Stimulated activated CD8-positive, alpha-beta memory T cell treated with anti-CD3 and anti-CD28 coated beads, Interleukin-7, amount 100 ng/mL, for 24 hours (primary cell): ENCODE data around the gene PCDHGA3.
"Not testable (repeated sequence)": the region's sequence is repeated elsewhere in the genome, so short reads cannot be mapped to it uniquely, and the experiment has no call there.

Source experiments
- DNase-seq: peaks from one replicate; pipeline ENCODE4 v3.0.0-alpha.2; 2020; ENCODE audit warnings: low read depth

Gene PCDHGA3

DNA sequence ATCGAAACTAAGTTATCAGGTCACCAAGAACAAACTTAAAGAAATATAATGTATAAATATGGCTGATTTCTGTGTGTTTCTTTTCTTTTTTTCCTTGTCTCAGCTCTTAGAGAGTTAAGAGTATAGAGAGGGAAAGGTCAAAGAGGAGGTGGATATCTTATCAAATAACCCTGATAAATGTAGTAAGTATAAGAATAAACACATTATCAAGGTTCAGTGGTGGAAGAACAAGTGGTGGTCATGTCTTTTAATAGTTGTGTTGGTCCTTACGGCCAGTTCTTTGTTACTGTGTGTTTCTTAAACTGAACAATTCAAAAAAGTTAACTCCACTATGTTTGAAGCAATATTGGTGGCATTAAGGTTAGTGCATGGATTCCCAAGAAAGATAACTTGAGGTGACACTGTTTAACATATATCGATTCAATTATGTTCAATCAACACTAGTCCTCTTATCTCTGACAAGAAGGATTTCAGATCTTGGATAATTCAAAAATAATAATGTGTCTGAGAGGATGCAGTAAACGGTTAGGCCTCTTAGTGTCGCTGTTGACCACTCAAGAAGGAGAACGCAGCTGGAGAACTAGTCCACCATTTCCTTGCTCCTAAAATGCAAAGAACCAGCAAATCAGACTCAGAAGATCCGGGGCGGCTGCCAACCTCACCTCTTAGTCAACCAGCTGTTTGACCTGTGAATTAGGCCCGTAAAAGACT is at the start of gene PCDHGA3:
PCDHGA3 (plus strand) TSS at position 588 of the 711 bp plus-strand sequence. CDS start 205 bp downstream, outside the sequence.
- no peak for DNase-seq

DNA sequence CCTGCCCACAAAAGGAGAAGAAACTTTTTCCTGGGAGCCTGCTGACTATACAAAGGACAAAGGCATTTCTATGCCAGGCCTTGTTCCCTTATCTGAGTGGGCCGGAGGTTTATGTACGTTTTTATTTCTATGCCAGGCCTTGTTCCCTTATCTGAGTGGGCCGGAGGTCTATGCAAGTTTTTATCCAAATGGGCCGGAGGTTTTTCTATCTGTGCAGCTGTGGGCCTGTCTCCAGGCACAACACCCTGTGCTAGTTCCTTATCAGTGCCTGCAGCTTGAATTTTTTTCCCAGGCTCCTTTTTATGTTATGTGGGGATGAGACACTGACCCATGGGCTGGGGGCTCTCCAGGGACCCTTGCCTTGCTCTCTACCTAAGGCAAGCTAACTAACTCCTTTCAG is 45.3 kb upstream of the PCDHGA3 start:
- DNase-seq: no peak

DNA sequence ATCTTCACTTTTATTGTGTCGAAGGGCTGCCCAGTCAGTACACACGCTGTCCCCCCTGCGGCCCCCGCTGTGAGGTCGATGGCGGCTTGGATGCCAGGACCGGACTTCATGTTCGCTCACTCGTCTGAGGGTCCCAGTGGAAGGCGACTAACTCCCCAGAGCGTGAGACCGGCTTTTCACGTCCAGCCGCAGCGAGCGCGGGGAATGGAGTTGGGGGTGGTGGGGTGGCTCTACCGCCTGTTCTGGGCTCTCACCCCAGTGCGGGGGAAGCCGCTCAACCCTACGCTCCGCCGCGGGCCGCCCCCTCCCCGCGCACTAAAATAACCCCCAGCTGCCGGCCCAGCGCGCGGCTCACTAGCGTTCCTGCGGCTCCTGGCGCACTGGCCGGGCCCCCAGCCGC is 39.9 kb upstream of the PCDHGA3 start, which contains the start of gene SLC25A2:
SLC25A2 (minus strand) TSS at position 294 of the 400 bp plus-strand sequence; CDS start at position 110, 184 bp downstream.
- no peak for DNase-seq

DNA sequence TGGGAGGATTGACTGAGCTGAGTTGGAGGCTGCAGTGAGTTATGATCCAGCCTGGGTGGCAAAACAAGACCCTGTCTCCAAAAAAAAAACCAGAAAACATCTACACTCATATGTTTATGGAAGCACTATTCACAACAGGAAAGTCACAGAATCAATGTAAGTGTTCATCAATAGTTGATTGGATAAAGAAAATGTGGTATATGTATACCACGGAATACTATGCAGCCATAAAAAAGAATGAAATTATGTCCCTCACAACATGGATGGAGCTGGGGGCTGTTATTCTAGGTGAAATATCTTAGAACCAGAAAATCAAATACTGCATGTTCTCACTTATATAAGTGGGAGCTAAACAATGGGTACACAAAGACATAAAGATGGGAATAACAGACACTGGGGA is 37.0 kb upstream of the PCDHGA3 start:
- no peak for DNase-seq

DNA sequence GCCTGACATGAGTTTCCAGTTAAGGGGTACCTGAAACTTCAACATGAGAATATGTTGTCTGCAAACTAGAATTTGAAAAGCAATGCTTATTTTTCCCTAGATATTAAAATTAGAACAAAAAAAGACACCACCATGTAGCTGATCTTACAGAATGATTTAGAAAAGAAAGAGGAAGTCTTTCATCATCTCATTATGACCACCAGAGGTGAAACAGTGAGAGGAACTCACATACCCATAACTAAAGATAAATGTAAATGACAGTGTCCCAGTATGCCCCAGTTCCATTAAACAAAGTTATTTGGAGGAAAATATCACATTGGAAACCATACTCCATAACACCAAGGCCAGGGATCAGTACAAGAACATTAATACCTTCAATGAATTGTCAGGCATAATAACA is 29.9 kb upstream of the PCDHGA3 start:
- DNase-seq: no peak

DNA sequence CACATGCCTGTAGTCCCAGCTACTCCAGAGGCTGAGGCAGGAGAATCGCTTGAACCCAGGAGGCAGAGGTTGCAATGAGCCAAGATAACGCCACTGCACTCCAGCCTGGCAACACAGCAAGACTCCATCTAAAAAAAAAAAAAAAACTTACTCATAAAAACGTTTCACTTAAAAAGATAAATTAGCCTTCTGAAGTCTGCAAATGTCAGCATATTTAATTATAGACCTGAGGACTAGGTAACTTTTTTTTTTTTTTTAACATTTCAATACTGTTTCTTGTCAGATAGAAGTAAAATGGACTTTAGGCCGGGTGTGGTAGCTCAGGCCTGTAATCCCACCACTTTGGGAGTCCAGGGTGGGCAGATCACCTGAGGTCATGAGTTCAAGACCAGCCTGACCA is 26.7 kb upstream of the PCDHGA3 start:
- DNase-seq: not testable (repeated sequence)

DNA sequence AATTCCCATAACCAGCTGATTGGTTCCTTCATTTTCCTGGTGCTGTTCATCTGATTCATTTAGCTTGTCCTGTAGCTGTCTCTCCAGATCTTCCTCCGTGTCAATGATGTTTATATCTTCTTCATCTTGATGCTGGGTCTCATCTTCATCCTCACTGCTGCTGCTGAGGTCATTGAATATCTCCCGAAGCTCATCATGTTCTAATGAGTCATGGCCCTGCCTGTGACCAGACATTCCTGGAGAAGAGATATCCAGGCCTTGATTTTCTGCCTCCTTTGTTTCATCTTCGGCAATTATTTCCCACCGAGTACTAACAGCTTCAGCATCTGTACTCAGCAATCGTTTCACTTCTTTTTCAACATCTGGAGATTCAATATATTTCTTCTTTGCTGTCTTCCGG is 24.4 kb upstream of the PCDHGA3 start:
- DNase-seq: no peak

DNA sequence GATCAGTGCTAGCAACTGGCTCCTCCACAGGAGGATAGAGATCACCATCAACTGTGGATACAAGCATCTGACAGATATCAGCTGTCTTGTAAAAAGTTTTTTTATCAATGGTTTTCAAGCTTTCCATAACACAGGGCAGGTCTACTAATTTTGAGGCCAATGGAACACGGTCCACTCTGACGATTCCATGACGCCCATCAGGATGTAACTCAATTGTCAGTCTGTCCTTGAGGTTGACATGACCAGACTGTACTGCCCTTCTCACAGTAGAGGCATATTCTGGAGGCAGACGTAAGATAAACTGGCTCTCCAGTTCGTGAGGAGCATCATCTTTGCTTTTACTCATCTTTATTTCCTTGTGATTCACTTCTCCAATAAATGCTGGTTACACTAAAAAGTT is 23.9 kb upstream of the PCDHGA3 start:
- DNase-seq: no peak

DNA sequence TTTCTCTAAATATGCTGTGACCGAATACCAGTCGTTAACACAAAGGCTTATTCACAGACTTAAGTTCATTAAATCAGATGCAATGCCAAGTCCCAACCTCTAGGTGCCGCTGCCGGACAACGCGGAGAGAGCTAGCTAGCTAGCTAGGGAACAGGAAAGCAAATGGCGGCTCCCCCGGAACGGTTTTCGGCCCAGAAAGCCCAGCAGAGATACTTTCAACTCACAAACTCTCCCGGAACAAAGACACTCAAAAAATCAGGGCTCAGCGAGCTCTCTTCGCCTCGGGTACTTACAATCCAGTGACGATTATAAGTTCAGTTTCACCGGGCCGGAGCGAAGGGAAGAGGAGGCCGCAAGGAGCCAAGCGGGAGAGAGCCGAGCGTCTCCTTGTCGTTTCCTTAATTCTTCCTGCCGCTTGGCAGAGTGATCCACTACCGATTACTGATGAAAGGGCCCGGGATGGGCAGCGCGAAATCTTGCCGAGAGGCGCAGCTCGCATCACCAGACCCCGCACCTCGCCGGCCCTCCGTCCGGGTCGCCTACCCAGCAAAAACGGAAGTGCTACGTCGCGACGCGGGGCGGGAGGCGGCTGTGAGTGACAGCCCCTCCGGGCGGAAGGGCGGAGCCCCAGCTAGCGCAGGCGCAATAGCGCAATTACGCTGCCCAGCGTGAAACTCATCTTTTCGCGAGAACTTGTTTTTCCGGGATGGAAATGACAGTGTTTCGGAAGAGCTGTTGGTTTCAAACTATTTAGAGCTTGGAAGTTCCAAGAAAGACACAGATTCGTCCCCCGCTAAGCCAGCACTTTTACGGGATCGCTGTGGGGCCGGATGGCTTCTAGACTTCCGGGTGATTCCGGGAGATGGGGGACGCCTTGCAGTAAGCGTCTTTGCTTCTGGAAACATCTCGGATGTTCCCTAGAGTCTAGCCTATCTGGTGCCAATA is 23.1 kb upstream of the PCDHGA3 start, which contains the start of gene TAF7:
TAF7 (minus strand) TSS at position 560 of the 945 bp plus-strand sequence. CDS start 740 bp downstream, outside the sequence.
- peak; percentile 80 for DNase-seq

DNA sequence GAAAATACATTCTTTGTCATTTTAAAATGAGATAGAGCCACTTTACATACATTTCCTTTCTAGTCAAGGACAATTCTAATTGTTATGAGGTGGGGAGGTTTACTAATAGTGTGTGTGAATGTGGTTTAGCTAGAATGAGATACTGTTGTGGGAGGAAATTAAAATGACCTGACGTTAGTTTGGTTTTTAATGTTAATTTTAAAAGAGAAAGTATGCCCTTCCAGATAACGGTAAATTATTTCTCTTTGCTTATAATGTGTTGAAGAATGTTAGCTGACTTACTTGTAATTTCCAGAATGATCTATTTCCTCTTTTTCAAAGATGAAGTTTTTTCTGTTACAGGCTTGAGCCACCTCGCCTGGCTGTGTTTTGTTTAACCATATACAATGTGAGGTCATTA is 21.4 kb upstream of the PCDHGA3 start:
- DNase-seq: no peak

DNA sequence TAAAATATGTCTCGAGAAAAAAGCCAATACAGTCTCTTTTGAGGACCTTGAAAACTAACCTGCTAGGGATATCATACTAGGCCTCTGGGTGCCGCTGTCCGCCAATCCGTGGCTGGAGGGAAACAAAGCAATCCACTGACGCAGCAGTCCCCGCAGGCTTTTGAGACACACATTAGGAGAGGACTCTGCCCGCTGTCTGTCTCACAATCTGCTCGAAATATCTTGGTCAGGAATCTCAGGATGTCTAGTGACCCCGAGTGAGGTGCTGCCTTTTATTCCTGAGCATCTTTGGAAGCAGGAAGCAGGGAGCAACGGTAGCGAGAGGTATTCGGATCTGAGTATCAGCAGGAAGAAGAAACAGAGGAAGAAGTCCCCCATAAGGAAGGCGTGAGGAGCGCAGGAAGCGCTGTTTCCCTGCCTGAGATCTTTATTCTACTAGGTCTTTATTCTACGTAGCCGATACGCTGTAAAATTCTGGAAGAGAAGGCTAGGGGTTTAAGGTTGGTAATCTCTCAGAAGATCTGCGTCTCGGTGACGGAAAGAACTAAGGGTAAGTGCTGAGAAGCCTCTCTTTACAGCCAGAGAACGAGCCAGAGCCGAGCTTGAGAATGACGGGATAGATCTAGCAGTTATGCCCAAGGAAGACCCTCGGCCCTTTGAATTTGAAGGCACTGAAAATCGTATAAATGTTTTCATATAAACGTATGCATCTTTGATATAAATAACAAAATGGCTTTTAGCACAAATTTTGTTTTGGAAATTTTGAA is 17.4 kb upstream of the PCDHGA3 start:
- DNase-seq: peak; percentile 52

DNA sequence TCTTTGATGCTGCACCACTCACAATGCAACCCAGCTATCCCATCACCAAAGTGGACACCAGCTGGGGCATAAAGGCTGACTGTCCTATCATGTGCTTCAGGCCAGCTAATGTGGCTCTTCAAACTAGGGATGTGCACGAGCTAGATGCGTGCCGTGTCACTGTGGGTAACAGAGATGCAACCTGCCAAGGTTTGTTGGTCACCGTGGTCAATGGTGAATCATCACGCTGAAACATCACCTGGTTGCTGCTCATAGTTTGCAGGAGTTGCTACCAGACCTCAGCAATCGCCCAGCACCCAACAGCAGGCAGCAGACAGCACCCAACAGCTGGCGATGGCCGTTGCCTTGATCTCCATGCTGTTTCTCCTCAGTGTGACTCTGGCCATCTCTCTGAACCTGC is 15.4 kb upstream of the PCDHGA3 start:
- no peak for DNase-seq

DNA sequence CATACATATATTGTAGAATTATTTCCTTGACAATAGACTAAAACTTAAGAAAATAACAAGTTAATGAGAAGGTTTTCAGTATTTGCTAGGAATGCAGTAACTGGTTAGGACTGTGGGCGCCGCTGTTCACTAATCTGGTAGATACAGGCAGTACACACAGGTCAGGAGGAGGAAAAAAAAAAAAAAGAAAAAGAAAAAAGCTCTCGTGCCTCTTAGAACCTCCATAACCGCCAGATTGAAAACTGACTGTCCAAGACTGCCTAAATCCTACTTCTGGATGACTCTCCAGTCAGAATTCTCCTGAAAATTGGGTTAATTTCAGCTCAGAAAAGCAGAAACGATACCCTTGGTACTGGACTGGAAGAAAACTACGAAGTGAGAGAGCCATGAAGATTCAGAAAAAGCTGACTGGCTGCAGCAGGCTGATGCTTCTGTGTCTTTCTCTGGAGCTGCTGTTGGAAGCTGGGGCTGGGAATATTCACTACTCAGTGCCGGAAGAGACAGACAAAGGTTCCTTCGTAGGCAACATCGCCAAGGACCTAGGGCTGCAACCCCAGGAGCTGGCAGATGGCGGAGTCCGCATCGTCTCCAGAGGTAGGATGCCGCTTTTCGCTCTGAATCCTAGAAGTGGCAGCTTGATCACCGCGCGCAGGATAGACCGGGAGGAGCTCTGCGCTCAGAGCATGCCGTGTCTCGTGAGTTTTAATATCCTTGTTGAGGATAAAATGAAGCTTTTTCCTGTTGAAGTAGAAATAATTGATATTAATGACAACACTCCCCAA is 13.1 kb upstream of the PCDHGA3 start, which contains the start of gene PCDHGA1:
PCDHGA1 (plus strand) TSS at position 216 of the 782 bp plus-strand sequence.
- DNase-seq: no peak

DNA sequence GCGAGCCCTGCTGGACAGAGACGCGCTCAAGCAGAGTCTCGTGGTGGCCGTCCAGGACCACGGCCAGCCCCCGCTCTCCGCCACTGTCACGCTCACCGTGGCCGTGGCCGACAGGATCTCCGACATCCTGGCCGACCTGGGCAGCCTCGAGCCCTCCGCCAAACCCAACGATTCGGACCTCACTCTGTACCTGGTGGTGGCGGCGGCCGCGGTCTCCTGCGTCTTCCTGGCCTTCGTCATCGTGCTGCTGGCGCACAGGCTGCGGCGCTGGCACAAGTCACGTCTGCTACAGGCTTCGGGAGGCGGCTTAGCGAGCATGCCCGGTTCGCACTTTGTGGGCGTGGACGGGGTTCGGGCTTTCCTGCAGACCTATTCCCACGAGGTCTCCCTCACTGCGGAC is 11.1 kb upstream of the PCDHGA3 start:
- not testable (repeated sequence) for DNase-seq

DNA sequence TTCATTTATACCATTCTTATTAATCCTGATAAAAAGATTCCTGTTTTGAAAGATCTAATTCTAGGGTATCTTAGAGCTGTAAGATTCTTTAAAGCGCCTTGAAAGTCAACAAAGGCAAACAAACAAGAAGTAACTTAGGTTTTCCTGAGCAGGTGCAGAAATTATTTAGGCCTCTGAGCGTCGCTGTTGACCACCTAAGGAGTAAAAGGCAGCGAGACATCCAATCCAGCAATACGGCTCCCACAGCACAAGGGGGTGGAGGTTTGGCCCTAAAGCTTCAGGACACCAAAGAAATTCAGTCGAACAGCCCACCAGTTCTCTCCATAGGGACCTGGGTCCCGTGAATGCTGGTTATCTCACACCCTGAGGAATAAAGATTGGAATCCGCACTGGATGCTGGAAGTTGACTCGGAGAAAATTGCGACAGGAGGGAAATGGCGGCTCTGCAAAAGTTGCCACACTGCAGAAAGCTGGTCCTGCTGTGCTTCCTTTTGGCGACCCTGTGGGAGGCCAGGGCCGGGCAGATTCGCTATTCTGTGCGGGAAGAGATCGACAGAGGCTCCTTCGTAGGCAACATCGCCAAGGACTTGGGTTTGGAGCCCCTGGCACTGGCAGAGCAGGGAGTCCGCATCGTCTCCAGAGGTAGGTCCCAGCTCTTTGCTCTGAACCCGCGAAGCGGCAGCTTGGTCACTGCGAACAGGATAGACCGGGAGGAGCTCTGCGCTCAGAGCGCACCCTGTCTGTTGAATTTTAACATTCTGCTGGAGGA is 4.9 kb upstream of the PCDHGA3 start, which contains the start of gene PCDHGA2:
PCDHGA2 (plus strand) TSS at position 223 of the 769 bp plus-strand sequence.
- DNase-seq: no peak

DNA sequence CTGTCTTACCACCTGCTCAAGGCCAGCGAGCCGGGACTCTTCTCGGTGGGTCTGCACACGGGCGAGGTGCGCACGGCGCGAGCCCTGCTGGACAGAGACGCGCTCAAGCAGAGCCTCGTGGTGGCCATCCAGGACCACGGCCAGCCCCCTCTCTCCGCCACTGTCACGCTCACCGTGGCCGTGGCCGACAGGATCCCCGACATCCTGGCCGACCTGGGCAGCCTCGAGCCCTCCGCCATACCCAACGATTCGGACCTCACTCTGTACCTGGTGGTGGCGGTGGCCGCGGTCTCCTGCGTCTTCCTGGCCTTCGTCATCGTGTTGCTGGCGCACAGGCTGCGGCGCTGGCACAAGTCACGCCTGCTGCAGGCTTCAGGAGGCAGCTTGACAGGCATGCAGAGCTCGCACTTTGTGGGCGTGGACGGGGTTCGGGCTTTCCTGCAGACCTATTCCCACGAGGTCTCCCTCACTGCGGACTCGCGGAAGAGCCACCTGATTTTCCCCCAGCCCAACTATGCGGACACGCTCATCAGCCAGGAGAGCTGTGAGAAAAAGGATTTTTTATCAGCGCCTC is 2.8 kb upstream of the PCDHGA3 start:
- DNase-seq: not testable (repeated sequence)

DNA sequence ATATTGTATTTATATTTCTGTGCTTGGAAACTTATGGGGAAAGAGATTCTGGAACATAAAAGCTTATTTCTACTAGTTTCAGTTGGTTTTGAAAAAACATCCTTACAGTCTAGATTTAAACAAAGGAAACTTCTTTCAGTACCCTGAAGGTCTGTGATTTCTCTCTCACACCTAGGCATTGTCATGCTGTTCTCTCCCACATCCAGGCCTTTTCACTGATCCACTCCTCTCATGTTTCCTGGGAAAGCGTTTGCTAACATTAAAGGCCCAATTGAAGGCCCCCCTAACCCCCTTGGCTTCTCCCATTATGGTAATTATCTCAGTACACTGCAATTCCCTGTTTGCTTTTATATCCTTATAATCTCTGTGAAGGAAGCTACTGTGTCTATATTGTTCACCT is 856 bp upstream of the PCDHGA3 start:
- no peak for DNase-seq

DNA sequence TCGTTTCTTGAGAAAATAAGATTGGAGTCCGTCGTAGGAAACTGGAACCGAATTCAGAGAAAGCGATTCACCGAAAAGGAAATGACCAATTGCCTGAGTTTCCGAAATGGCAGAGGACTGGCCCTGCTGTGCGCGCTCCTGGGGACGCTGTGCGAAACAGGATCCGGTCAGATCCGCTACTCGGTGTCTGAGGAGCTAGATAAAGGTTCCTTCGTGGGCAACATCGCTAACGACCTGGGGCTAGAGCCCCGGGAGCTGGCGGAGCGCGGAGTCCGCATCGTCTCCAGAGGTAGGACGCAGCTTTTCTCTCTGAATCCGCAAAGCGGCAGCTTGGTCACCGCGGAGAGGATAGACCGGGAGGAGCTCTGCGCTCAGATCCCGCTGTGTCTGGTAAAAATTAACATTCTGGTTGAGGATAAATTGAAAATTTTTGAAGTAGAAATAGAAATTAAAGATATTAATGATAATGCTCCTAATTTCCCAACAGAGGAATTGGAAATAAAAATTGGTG is 379 bp downstream of the PCDHGA3 start:
- DNase-seq: no peak

DNA sequence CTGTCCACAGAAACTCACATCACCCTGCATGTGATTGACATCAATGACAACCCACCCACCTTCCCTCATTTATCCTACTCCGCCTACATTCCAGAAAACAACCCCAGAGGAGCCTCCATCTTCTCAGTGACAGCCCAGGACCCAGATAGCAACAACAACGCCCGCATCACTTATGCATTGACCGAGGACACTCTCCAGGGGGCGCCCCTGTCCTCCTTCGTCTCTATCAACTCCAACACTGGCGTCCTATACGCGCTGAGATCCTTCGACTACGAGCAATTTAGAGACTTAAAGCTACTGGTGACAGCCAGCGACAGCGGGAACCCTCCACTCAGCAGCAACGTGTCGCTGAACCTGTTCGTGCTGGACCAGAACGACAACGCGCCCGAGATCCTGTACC is 1.7 kb downstream of the PCDHGA3 start:
- DNase-seq: no peak

DNA sequence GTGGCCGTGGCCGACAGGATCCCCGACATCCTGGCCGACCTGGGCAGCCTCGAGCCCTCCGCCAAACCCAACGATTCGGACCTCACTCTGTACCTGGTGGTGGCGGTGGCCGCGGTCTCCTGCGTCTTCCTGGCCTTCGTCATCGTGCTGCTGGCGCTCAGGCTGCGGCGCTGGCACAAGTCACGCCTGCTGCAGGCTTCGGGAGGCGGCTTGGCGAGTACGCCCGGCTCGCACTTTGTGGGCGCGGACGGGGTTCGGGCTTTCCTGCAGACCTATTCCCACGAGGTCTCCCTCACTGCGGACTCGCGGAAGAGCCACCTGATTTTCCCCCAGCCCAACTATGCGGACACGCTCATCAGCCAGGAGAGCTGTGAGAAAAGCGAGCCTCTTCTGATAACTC is 2.4 kb downstream of the PCDHGA3 start:
- not testable (repeated sequence) for DNase-seq
